ENCODE measurements around the gene KLF2. TPM values are rescaled to one million over a fixed set of nuclear protein-coding genes. Genes with fewer than 3 reads are reported as not detected.

KLF2 gene
- total and polyA plus RNA-seq, 10 of the 15 experiments (the other 5 are each of a cell fraction or from before 2014, with no cell fraction given): 0.16 to 13.7 (median 1.0) TPM

DNA sequence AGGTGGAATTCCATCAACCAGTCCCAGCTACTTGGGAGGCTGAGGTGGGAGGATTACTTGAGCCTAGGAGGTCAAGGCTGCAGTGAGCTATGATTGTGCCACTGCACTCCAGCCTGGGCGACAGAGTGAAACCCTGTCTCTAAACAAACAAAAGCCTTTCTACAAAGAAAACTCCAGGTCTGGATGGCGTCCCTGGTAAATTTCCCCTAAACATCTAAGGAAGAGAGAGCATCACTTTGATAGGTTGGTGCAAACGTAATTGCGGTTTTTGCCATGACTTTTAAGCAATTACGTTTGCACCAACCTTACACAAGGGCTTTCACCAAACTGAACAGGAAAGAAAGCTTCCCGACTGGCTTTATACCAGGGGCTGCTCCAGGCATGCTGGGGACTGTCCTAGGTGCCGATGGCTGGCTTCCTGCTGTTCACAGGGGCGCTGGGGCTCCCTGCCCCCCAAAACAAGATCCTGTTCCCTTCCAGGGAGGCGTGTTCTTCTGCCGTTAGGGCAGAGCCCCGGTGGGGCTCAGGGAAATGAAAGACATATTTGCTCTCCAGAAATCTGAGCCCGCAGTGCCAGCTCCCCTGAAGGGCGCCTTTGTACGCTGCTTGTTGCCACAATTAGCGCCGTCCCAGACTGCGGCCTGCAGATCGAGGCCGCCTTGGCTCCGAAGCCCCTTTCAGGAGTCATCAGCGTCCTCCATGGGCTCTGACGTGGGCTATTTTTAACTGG lies 38.7 kb upstream of the KLF2 start:
- no peak overlapping the region for H3K4me3 ChIP-seq
- intact Hi-C loops (cut with micrococcal nuclease; ENCODE audit: unreplicated experiment): no loop called here
- no peak overlapping the region for H3K9ac ChIP-seq (ENCODE audit: control insufficient read depth, insufficient read depth, low read length)
- ATAC-seq (no peak), FAIRE-seq (no peak), DNase-seq (ENCODE audit: low read depth, low spot score) (no peak)
- no peaks in the 10 kb centered on the region for H3K36me3 ChIP-seq (ENCODE audit: control insufficient read depth in 2 of 2, insufficient read depth in 2 of 2, low read length in 1 of 2)
- H3K79me2 ChIP-seq (ENCODE audit: control insufficient read depth, insufficient read depth, low read length): no peaks in the 10 kb centered on the region
- in situ Hi-C loops (cut with MboI): no loop called here
- TF ChIP-seq, protein P1, sequence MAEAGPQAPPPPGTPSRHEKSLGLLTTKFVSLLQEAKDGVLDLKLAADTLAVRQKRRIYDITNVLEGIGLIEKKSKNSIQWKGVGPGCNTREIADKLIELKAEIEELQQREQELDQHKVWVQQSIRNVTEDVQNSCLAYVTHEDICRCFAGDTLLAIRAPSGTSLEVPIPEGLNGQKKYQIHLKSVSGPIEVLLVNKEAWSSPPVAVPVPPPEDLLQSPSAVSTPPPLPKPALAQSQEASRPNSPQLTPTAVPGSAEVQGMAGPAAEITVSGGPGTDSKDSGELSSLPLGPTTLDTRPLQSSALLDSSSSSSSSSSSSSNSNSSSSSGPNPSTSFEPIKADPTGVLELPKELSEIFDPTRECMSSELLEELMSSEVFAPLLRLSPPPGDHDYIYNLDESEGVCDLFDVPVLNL (IDR thresholded peaks at IDR 0.05; ENCODE audit: low read depth, low read length): no peak
- TF ChIP-seq RUNX3 (IDR thresholded peaks at IDR 0.05; ENCODE audit: low read length): 0 out of 2 replicates have a peak, but pooled peaks have one; percentile 19
- peaks cover 2% of the 10 kb centered on the region; the same call in 2 of the 3 replicates for H3K9me3 ChIP-seq (replicated peaks; ENCODE audit: control insufficient read depth, insufficient read depth, low read length)
- BruUV-seq (replicated peaks): no TSS peak
- H3K27me3 ChIP-seq (replicated peaks in 1 of 2; ENCODE audit: control insufficient read depth in 2 of 2, insufficient read depth in 2 of 2, low read length in 1 of 2): peaks cover 0 to 5% of the 10 kb centered on the region in 2 experiments; a peak in 2 of 4 replicates
- no peak overlapping the region for H3K27ac ChIP-seq (ENCODE audit: control insufficient read depth, insufficient read depth)
- ChIA-PET CTCF (no interaction called here), RAD21 (ENCODE audit: unreplicated experiment) (no interaction called here), SMC1A (ENCODE audit: uncharacterized antibody, unreplicated experiment) (no interaction called here), POLR2A (no interaction called here)
- no peak overlapping the region for H2AFZ ChIP-seq (ENCODE audit: control insufficient read depth, low read depth, low read length)
- WGBS (ENCODE audit: insufficient coverage, insufficient replicate concordance, low lambda C conversion rate, missing lambda C conversion rate): 35% methylated on average over 22 of the region's 22 CpGs
- no peaks in the 10 kb centered on the region for H4K20me1 ChIP-seq (ENCODE audit: control insufficient read depth, insufficient read depth)
- peaks cover 7% of the 10 kb centered on the region; the same call in 1 of the 2 replicates for H3K4me1 ChIP-seq (ENCODE audit: control insufficient read depth, insufficient read depth, low read length)
- H3K4me2 ChIP-seq (ENCODE audit: control insufficient read depth, insufficient read depth): no peak overlapping the region

DNA sequence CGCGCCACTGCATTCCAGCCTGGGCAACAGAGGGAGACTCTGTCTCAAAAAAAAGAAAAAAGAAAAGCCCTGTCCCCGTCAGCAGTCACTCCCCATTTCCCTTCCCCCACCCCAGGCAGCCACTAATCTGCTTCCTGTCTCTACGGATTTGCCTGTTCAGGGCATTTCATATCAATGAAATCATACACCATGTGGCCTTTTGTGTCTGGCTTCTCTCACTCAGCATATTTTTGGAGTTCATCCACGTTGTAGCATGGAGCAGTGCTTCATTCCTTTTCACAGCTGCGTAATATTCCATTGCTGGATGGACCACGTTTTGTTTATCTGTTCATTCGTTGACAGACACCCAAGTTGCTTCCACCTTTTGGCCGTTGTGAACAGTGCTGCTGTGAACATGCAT lies 36.1 kb upstream of the KLF2 start:
- RAD21 ChIA-PET (ENCODE audit: unreplicated experiment): no interaction called here
- H3K27me3 ChIP-seq (replicated peaks in 1 of 2; ENCODE audit: control insufficient read depth in 2 of 2, insufficient read depth in 2 of 2, low read length in 1 of 2): peaks cover 0 to 7% of the 10 kb centered on the region in 2 experiments; a peak in 2 of 4 replicates
- POLR2A ChIA-PET: no interaction called here
- SMC1A ChIA-PET (ENCODE audit: uncharacterized antibody, unreplicated experiment): interaction anchor here (0.9 kb wide), 1 partner anchor 1637 kb away, joined by 3 read pairs; no protein-coding TSS in a partner anchor
- ATAC-seq: no peak
- no peak overlapping the region for H3K27ac ChIP-seq (ENCODE audit: control insufficient read depth, insufficient read depth)
- H2AFZ ChIP-seq (ENCODE audit: control insufficient read depth, low read depth, low read length): no peak overlapping the region
- peaks cover 2% of the 10 kb centered on the region; the same call in 2 of the 3 replicates for H3K9me3 ChIP-seq (replicated peaks; ENCODE audit: control insufficient read depth, insufficient read depth, low read length)
- H4K20me1 ChIP-seq (ENCODE audit: control insufficient read depth, insufficient read depth): no peaks in the 10 kb centered on the region
- DNase-seq (ENCODE audit: low read depth, low spot score): no peak
- in situ Hi-C loops (cut with MboI) (no loop called here), intact Hi-C loops (cut with micrococcal nuclease; ENCODE audit: unreplicated experiment) (no loop called here)
- no peak overlapping the region for H3K9ac ChIP-seq (ENCODE audit: control insufficient read depth, insufficient read depth, low read length)
- no TSS peak for BruUV-seq (replicated peaks)
- CTCF ChIA-PET: no interaction called here
- no peak overlapping the region for H3K4me3 ChIP-seq
- H3K4me1 ChIP-seq (ENCODE audit: control insufficient read depth, insufficient read depth, low read length): peaks cover 7% of the 10 kb centered on the region; the same call in 1 of the 2 replicates
- 57% methylated on average over 9 of the region's 9 CpGs for WGBS (ENCODE audit: insufficient coverage, insufficient replicate concordance, low lambda C conversion rate, missing lambda C conversion rate)
- H3K4me2 ChIP-seq (ENCODE audit: control insufficient read depth, insufficient read depth): no peak overlapping the region
- H3K36me3 ChIP-seq (ENCODE audit: control insufficient read depth in 2 of 2, insufficient read depth in 2 of 2, low read length in 1 of 2): no peaks in the 10 kb centered on the region
- FAIRE-seq: no peak
- TF ChIP-seq, protein P2, sequence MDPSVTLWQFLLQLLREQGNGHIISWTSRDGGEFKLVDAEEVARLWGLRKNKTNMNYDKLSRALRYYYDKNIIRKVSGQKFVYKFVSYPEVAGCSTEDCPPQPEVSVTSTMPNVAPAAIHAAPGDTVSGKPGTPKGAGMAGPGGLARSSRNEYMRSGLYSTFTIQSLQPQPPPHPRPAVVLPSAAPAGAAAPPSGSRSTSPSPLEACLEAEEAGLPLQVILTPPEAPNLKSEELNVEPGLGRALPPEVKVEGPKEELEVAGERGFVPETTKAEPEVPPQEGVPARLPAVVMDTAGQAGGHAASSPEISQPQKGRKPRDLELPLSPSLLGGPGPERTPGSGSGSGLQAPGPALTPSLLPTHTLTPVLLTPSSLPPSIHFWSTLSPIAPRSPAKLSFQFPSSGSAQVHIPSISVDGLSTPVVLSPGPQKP (IDR thresholded peaks at IDR 0.05; ENCODE audit: low read depth, low read length): no peak
- TF ChIP-seq TARDBP (IDR thresholded peaks at IDR 0.05; ENCODE audit: borderline replicate concordance): no peak
- TF ChIP-seq ASH2L (IDR thresholded peaks at IDR 0.05; ENCODE audit: borderline replicate concordance, low read depth): no peak
- TF ChIP-seq, protein P1 (IDR thresholded peaks at IDR 0.05; ENCODE audit: low read depth, low read length): no peak
- TF ChIP-seq PML (IDR thresholded peaks at IDR 0.05; ENCODE audit: low read length): no peak
- TF ChIP-seq IKZF2 (IDR thresholded peaks at IDR 0.05): no peak
- H3K79me2 ChIP-seq (ENCODE audit: control insufficient read depth, insufficient read depth, low read length): no peaks in the 10 kb centered on the region
